HG03354 (cell line): Measurements from ENCODE around the gene CNTNAP2.

Experiments
- ATAC-seq: cut with Tn5 transposase; IDR thresholded peaks from one replicate; pipeline ENCODE4 v1.9.1; 2021; ENCODE audit warnings: mild to moderate bottlenecking; ENCODE audit not compliant: unreplicated experiment, poor library complexity, severe bottlenecking

Gene CNTNAP2

DNA sequence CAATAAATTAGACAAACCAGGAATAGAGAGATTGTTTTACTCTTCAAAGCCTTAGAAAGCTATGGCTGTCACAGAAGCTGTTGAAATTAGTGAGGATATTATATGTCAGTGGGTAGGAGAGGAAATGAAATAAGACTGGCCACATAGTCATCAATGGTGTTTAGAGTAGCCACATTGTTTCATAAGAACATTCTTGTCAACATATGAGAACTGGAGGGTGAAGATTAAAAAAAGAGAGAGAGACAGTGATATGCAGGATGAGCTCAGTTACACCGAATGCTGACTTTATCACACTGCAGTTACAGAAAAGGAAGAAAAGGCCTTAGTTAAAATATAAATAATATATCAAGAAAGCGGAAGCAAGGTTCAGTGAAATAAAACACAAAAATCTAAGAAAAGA is 412.0 kb downstream of the CNTNAP2 start:
- no peak for ATAC-seq

DNA sequence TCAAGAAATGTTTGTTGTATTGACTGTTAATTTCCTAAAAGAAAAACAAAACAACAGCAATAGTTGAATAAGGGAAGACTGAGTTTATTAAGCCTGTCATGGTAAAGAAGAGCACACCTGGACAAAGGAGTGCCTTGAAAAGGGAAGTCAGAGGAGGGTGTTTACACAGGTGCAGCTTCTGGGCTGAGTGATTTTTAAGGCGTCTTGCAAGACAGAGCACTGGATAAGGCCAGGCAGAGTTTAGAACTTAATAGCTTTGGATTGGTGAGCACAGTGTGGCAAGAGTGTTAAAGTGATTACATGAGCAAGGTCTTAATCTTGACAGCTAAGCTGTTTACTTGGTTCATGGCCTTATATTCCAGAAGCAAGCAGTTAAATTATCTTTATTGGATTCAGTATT is 423.2 kb downstream of the CNTNAP2 start:
- ATAC-seq = no peak

DNA sequence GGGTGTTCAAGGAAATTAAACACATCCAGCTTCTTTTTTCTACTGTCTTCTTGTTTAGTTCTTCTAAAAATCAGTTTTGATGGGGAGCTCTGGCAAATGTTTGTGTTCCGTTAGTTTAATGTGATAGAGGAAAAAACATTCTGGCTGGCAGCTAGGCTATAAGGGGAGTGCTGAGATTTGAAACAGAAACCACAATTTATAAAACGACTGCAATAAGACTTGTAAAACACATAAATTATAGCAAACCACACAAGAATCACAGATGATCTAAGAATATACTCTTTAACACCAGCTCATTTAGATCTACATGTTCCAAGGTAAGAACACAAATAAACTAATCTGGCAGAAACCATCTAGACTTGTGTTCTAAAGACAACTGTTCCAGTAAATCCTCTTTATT is 425.5 kb downstream of the CNTNAP2 start:
- no peak for ATAC-seq

DNA sequence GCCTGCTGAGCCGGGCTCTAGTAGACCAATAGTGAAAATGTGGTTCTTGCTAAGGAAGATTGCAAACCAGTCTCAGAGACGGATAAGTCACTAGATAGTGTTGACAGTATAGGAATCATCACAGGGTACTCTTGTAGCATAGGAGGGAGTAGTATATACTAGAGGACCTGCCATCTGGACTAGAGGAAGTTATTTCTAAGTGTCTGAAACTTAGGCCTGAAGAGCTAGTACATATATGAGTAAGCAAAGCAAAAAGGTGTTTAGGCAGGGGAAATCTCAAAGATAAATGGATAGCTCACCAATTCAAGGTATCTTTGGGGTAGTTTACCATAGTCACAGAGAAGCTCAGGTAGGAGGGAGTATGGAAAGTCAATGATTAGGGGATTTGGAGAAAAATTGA is 428.1 kb downstream of the CNTNAP2 start:
- no peak for ATAC-seq

DNA sequence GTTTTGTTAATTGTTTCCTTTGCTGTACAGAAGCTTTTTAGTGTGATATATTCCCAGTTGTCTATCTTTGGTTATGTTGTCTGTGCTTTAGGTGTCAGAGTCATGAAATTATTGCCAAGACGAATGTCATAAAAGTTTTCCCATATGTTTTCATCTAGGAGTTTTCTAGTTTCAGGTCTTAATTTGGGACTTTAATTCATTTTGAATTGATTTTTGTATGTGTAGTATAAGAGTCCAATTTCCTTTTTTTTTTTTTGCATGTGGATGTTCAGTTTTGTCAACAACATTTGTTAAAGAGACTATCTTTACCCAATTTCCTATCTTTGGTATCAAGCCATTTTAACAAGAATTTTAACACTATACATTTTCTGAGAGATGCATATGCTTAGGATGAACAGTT is 432.2 kb downstream of the CNTNAP2 start:
- no peak for ATAC-seq

DNA sequence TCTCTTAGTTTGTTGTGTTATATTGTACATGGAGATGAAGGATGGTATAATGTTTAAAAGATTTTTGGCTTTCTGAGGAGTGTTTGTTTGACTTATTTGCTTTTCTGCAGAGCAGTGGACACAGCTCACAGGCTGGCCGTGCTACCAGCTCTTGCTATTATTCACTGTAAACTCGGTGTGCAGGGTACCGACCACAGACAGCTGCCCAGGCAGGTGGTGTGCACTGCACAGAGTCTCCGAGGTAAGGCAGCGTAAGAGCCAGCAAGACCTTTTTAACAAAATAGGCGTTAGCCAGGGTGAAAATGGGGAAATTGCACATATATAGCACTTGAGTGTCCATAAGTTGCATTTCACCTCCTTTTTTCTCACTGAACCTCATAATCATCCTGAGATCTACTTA is 438.0 kb downstream of the CNTNAP2 start:
- no peak for ATAC-seq

DNA sequence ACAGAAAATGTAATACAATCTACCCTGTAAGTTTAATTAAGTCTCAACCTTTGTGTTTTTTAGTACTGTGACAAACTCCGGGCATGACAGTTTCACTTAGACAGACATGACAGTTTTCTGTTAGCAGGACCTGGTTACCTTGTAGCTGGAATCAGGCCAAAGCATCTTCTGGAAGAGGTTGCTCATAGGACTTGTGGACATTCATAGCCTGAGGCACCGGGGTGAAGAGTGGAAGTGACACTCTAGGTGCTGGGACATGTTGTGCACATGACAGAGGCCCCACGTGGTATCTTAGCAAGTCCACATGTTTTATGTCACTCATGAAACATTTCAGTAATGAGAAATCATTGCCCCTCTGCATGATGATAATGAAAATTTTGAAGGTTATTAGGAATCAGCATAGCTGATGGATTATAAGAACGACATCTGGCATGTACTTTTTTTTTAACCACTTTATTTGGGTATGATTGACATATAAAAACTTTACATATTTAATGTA is 441.4 kb downstream of the CNTNAP2 start:
- no peak for ATAC-seq

DNA sequence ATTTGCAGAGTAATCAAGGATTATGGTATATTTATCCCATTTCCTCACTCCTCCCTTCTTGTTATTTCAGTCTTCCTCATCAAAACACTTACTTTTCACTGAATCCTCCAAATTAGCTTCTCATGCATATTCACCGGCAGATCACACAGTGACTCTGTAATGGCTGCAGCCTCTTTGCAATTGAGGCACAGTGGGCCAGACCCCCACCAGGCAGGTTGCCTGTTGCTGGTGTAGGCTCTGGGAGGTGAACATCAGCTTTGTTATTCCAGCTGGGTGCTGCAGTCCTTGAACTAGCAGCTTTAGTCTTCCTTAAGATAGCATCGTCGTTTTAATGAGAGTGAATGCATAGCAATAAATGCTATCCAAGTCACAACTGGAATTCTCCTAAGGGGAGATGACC is 449.3 kb downstream of the CNTNAP2 start:
- ATAC-seq = no peak

DNA sequence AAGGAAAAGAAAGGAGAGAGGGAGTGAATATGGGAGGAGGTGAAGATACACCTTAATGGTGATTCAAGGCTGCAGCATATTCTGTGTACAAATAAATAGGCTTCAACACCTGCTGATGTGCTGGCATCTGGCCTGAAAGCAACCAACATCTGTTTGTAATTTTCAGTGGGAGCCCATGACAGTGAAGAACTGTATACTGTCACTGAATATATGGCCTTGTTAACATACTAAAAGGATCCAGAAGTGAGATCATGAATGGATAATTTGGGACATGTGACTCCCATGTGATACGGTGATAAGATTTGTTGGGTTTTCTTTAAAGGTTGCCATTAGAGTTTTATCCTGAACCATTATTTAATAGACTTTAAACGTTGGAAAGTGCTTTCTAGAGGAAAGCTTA is 459.3 kb downstream of the CNTNAP2 start:
- no peak for ATAC-seq

DNA sequence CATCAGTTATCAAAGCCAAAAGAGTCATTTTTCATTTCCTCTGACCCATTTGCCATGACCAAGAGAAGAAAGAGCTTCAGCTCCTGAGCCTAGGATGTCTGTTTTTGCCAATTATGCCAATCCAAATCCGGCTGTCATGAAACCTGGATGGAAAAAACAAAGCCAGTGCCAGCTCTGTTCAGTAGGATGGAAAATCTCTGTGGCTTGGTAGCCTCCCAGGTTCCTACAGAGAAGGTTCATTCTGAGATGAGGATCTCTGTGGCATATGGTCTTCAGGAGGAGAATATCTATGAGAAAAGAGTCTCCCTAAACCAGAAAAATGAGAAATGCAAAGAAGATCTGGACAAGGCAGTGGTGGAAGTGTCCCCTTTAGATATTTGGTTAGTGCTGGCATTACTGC is 475.4 kb downstream of the CNTNAP2 start:
- ATAC-seq = no peak

DNA sequence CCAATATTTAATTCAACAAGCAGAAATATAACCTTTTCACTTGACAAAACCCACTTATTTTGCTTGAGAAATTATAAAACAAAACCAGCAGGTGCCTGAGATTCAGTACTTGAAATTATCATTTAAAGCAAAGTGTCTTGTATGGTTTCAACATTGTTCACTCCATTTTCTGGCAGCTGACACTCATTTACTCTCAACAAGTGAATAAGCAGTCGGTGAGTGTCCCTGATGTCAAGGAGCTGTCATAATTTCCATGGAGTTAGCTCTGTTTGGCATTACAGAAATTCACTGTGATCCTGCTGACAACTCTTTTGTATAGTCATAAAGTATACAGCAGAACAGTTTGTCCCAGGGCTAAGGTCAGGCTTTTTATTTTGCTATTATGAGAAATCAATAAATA is 490.0 kb downstream of the CNTNAP2 start:
- ATAC-seq = no peak

DNA sequence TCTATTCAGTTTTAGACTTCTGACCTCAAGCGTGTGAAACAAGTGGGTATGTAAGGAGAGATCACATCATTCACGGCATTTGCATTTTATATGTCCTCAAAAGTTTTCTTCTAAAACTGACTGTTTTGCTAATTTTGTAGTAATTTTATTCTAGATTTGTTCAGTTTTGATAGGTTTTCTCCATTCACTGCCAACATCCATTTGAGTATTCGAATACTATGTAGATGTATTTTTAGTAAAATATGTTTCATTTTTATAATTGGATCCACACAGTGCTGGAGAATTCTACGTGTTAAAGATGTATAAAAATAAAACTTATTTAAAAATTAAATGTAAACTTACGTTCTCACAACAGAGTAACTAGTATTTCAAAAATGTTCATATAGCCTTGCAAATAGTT is 503.0 kb downstream of the CNTNAP2 start:
- ATAC-seq = no peak

DNA sequence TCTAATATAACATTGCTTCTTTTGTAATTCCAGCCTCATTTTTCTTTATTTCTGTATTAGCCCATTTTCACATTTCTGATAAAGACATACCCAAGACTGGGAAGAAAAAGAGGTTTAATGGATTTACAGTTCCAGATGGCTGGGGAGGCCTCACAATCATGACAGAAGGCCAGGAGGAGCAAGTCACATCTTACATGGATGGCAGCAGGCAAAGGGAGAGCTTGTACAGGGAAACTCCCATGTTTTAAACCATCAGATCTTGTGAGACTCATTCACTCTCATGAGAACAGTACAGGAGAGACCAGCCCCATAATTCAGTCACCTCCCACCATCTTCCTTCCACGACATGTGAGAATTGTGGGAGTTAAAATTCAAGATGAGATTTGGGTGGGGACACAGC is 510.3 kb downstream of the CNTNAP2 start:
- no peak for ATAC-seq

DNA sequence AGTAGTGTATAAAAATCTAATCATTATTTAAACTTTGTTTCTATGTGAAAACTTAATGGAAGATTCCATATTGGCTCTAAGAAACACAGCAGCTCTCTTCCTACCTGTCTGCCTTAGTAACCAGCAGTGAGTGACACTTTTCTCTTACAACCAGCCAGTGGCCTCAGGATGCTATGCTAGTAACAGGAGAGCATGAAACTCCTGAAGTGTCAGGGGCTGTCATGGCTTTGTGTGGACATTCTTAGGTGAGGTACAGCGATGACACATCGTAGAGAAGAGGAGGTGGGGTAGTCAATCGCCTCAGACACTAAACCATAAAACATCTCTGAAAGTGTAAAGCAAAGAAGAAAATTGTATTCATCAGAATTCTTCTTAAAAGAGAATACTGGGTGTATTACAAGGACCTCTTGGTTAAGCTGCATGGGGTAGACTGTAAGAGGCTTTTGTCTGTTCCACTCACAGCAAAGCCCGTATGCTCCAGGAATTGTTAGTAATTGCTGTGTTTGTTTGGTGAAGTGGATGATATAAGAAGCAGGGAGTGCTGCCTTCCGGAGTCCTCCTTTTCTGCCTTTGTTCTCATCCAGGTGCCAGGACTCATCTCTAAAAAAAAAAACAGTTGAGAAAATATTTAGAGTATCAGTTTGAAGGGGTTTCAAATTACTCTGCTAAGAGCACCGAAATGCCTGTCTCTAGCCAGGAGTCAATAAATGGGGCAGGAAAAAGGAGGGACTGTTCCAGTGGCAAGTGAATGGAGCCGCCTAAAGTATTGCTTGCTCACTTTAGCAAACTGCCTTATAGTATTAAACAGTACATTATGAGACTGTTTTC is 518.8 kb downstream of the CNTNAP2 start:
- no peak for ATAC-seq

DNA sequence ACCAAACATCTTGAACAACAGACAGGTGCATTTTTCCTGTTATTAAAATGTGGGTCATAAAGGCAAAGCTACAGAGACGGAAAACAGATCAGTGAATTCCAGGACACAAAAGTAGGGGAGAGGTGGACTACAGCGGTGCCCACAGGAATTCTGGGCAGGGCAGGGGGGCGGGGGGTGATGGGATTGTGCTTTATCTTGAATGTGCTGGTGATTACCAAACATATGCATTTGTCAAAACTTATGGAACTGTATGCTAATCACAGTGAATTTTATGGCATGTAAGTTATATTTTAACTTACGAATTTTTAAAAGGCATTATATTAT is 519.4 kb downstream of the CNTNAP2 start:
- no peak for ATAC-seq

DNA sequence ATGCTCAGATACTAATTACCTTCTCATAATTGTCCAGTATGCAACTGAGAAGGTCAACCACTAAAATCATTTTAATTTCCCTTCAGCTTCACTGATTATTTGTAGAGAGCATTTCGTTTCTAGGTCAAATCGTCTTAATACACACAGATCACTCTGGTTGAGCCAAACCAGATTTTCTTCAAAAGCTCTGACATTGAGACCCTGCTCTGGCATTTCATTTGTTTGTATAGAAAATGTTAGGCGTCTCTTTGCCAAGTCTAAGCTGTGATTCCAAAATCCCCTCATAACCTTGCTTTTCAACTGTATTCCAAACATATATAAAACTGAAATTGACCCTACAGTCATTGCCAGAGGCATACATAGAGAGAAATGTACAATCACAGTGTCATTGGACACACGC is 520.0 kb downstream of the CNTNAP2 start:
- ATAC-seq = no peak

DNA sequence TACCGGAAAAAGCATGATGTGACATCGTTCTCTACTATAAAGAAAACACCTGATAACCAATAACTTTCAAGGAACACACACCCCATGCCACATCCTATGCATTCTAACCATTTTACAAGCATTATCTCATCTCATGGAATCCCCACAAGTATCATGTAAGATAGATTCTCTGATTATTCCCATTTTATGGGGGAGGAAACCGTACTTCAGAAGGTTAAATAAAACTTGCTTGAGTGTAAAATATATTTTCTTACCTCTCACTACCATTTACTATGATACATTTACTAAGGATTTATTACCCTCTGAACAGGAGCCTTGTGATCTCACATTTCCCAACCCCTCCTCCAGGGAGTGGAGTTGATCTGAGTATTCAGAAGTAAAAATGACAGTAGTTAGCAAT is 522.7 kb downstream of the CNTNAP2 start:
- ATAC-seq = no peak

DNA sequence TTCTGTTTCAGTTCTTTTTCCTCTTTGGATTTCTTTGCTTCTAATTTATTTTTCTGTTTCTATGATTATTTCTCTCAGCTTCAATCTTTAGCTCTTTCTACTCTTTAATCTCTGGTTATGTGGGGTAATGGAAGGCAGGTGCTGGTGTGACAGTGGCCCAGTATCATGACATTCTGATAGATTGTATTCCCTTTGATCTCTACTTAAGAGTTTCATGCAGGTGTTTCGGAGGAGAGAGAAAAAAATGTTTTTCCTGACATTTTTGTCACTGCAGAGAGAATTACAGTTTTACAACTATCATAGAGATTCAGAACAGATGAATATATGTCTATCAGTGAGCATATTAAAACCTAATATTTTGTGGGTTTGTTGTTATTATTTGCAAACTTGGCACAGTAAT is 524.9 kb downstream of the CNTNAP2 start:
- no peak for ATAC-seq

DNA sequence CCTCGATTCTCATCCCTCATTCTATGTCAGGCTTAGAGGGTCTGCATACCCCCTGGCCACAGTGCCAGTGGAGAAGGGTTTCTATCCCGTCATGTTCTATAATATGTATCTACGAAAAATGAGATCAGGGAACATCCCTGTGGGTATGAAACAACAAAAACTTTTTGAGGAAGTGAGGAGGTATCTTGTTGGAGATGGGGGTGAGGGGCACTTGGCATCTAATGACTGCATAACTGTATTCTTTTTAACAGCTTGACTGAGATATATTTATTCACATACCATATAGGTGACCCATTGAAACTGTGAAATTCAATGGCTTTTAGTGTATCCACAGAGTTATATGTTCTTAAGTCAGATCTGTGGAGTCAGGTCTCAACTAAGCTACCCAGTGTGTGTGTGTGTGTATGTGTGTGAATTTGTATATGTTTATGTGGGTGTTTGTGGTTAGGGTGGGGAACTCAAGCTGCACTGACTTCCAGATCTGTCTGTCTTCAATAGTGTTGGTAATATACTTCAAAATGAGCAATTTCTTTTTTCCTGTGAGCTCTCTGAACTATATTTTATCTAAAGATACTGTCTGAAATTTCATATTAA is 528.9 kb downstream of the CNTNAP2 start:
- no peak for ATAC-seq

DNA sequence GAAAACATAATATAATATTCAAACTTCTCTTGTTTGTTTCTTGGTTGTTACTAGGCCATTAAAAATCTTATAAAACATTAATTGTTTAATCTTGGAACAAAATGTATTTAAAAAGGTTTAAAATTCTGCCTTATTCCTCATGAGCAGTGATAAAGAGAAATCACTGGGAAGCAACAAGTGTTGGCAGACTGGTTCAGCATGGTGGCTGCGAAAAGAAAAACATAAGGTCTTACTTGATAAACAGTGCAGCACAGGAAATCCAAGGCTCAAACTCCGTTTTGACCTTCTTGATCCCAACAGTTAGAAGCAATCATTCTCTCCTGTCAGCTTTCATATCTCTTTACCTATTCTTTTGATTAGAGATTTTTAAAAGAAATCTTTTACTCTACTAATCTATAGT is 530.8 kb downstream of the CNTNAP2 start:
- ATAC-seq = no peak

DNA sequence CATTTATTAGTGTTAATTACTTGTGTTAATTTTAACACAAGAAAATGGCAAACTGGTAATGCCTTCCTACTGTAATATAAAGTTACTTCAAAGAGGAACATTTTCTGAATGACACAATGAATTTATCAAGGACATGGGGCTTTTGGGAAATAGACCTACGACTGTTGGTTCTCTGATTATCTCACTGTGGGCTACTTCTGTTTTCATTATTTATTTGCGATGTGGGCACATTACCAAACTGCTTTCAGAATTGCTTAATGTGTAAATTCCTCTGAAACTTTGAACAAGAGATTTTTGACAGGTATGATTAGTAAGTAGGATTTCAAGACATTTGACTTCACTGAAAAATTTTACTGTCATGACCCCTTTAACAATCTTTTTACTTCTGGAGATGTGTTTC is 535.6 kb downstream of the CNTNAP2 start:
- ATAC-seq = no peak

DNA sequence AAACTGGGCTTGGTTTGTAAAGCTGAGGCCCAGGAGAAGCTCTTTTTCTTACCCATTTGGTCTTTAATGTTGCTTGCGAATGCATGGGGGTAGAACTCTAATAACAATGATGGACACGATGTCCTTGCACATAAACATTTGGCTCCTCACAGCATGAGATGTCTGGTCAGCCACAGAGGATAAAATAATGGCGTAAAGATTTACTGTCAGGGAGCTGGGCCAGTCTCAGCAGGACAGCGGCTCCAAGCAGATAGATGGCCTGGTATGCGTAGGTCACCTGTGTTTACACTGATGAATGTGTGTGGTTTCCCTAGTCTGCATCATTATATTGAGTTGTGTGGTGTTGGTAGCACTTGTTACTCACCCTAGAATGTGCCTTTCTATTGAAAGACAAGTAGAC is 537.4 kb downstream of the CNTNAP2 start:
- ATAC-seq = no peak
